DMS53 (cell line): Measurements from ENCODE around the gene FRMD3.
A peak's percentile ranks its signal among the peaks of the same experiment; 100 is the strongest.
"Not testable (repeated sequence)": the region's sequence is repeated elsewhere in the genome, so short reads cannot be mapped to it uniquely, and the experiment has no call there.

Source experiments
- DNase-seq: peaks from one replicate; lab custom pipeline; 2025; lab: John Stamatoyannopoulos, UW

Gene FRMD3

DNA sequence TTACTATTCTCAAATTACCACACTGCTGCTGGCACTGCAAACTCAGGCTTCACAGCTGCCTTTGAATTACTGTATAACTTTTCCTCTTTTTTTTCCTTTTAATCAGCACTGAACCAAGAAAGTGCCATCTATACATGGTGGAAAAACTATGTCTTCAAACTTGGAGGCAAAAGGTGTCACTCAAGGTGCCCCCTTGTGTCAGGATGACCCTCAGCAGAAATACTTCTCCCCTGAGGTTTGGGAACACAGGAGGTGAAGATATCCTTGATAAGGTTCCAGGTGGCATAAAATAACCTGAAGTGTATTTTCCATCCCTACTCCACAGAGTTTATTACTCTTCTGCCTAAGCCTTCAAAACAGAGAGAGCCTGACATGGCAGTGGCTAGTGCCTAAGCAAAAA, 14.5 kb downstream of the FRMD3 start:
- no peak for DNase-seq

DNA sequence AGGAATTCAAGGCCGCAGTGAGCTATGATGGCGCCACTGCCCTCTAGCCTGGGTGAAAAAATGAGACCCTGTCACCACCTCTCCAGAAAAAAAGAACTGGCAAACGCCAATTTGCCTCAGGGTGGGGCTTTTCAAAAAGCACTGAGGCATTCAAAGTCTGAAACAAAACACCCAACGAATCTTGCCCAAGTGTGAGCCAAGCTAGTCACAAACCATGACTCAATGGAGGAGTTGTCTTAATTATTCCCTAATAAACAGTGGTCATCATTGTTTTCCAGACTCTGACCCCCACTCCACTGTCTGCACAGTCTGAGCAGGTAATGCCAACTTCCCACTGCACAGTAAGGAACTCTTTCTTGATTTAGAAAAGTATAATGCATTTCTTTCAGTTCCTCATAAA, 16.8 kb downstream of the FRMD3 start:
- DNase-seq, result no peak

- DNase-seq, result no peak
Measured at GRCh38 chr9:83521011-83521410, 17.2 kb downstream of the FRMD3 start.

DNA sequence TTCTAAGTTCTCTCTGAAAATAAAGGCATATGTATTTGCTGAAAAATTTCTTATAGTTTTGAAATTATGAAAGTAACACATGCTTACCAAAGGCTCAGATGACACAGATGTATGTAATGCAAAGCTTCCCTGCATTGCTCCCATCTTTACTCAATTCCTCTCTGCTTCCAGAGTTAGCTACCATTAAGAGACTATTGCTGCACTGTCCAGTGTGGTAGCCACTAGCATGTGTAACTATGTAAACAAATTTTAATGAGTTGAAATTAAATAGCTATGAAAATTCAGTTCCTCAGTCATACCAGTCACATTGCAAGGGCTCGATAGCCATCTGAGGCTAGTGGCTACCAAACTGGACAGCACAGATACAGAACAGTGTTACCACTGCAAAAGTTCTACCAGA, 17.9 kb downstream of the FRMD3 start:
- no peak for DNase-seq

- DNase-seq, result not testable (repeated sequence)
Measured at GRCh38 chr9:83517980-83518379, 20.2 kb downstream of the FRMD3 start.

DNA sequence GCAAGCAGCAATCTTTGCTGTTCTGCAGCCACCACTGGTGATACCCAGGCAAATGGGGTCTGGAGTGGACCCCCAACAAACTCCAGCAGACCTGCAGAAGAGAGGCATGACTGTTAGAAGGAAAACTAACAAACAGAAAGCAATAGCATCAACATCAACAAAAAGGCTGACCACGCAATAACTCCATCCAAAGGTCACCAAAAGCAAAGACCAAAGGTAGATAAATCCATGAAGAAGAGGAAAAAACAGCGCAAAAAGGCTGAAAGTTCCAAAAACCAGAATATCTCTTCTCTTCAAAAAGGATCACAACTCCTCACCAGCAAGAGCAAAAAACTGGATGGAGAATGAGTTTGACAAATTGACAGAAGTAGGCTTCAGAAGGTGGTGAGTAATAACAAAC, 23.4 kb downstream of the FRMD3 start:
- DNase-seq, result no peak

DNA sequence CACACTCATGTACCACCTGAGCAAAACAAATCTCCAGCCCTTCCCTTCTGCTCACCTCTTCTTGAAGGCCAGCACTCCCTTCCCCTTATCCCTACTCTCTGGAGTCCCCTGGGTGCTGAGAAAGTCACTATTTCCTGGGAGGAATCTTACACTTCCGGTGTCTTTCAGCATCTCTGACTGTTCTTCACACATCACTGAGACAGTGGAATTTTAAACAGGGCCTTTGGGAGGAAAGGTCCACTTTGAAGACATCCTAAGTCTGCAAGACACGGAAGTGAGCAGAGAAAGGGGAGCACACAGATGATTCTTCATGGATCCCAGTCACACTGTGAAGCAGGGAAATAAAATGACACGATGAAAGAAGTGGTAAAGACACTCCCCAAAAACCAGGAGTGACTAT, 25.6 kb downstream of the FRMD3 start:
- no peak for DNase-seq

DNA sequence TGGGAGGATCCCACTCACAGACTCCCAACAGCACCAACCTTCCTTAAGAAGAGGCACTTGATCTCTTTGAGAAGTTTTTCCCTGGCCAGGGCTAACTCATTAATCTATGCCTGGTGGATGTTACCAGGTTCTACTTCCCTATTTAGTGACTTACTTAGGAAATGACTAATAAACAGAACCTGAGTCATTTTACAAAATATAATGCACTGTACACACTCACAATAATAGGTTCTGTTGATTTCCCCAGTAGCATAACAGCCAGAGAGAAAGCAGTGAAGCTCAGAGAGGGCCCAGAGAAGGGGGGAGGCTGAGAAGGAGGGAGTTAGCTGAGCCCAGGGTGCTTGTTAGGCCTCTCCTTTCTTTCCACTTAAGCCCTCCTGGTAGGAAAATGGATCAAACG, 27.1 kb downstream of the FRMD3 start:
- peak; percentile 64 for DNase-seq

DNA sequence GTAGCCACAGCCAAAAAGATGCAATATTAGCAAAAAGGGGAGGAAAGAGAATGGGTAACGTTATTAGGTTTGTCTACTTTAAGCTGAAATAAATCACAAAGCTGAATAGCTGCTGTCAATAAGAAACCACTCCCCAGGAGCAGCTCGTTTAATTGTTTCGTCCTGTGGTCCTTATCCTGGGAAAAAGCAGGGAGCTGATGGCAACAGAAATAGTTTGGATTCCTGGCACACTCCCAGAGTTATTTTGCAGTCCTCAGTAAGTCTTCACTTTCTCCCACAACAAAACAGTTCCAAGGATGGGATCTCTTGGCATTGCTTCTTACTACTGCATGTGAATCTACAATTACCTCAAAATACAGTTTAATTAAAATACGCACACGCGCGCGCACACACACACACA, 28.8 kb downstream of the FRMD3 start:
- DNase-seq, result no peak

- DNase-seq, result peak; percentile 23
Measured at GRCh38 chr9:83508067-83508466, 30.1 kb downstream of the FRMD3 start.

GRCh38 chr9:83505282-83505681, 32.9 kb downstream of the FRMD3 start:
- peak; percentile 91 for DNase-seq

- DNase-seq, result peak; percentile 24
Measured at GRCh38 chr9:83503866-83504265, 34.3 kb downstream of the FRMD3 start.

DNA sequence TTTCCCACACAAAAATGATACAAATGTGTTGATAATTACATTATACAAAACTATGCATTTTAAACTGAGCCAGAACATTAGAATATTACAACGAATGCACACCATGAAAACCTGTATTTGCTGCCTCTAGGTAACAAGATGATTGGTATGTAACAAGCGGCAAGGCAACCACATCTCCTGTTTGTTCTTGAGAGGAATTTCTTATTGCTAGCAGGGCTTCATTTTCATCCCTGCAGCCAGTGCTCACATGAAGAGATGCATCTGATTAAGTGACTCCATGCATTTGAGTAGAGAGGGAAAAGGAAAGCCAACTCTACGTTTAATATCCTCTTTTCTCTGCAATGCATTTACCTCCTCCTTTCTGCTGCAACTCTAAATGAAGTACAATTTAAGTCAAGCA, 36.6 kb downstream of the FRMD3 start:
- no peak for DNase-seq

DNA sequence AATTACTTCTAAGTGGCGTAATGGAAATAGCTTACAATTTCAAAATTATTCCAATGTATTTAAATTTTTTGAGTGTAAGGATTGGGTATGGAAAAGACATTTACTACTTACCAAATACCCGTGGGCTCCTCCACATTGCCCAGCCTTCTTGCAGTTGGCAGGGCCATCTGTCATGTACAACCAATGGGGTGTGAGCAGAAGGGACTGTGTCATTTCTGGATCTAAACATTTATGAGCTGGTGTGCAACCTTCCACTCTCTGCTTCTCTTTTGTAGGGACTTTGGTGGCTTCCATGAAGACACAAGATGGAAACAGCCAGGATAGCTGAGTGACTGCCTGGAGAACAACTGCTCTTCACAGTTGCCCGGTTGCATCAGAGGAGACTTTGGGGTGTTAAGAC, 40.8 kb downstream of the FRMD3 start:
- no peak for DNase-seq

DNA sequence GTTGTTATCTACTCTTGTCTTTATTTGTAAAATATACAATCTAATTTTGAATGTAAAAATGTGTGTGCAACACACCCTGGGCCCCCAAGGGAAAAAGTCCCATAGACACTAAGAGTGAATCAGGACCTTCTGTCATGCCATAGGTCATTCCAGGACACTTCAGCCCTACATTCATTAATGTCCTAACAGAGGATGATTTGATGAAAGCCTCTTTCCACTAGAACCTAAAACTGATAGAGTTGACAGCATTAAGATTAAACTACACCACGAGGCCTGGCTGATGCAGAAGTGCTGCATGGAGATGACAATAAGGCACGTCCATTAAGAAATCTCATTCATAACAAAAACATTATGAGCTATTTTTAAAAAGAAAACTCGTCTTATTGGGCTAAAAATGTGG, 46.2 kb downstream of the FRMD3 start:
- DNase-seq, result no peak

DNA sequence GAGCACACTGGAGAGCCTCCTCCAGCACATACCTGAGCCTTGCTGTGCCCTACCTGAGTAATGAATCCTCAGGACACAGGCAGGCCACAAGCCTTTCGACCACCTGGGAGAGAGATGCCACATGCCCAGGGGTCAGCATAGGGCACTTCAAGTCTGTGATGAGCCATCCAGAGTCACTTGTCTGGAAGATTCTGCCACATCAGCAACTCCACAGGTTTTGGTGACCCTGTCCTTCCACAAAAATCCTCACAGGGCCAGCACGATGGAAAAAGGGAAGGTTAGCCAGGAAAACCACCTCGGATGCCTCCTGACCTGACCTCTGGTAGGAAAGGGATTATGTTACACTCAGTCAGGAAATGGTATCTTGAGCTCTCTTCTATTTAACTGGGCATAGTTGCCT, 46.8 kb downstream of the FRMD3 start:
- DNase-seq, result peak; percentile 1

DNA sequence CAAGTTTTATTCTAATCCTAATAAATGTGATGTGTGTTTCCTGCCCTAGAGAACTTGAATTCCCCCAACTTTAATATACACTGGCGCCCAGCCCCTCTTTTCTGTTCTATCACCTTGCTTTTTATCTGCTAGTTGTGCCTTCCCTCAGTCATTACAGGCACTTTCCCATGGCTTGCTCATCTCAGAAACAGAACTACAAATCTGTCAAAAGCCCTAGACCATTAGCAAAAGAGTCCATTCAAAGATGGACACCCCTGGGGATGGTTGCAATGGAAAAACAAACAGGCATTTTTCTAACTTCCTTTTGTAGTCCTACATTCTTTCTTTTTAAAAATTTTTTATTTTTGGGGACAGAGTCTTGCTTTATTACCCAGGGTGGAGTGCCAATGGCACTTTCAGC, 48.2 kb downstream of the FRMD3 start:
- DNase-seq, result no peak

DNA sequence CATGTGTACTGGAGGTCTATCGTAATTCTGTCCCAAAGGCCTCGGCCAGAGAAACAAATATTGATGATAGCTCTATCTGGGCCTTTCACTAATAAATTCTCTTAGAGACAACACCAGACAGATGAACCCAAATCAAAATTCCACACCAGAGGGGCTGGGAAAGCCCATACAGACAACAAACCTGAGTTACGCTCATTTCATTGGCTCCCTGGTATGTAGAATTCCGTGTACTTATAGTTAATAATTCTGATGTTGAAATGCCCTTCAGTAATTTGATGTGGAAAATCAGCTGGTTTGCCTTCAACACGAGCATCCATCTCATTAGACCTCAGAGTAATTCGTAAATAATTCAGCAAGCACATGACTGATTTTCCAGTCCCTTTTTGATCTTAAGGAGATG, 53.2 kb downstream of the FRMD3 start:
- no peak for DNase-seq

- DNase-seq, result no peak
Measured at GRCh38 chr9:83483223-83483622, 55.0 kb downstream of the FRMD3 start.

GRCh38 chr9:83479765-83480164, 58.4 kb downstream of the FRMD3 start:
- no peak for DNase-seq

- DNase-seq, result no peak
Measured at GRCh38 chr9:83477571-83477970, 60.6 kb downstream of the FRMD3 start.

DNA sequence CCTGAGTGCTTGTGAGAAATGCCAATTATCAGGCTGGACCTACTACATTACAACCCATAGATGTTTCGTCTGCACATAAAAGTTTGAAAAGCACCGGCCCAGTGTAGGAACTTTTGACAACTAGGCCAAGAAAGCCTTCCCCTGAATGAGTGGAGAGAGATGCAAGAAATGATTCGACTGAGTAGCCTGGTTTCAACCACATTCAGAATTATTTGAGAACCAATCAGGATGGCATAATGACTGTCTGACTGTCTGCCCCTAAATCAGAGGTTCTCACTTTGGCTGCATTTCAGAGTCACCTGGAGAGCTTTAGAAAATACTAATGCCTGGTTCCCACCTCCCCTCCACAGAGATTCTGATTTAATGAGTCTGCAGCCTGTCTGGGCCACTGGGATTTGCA, 61.1 kb downstream of the FRMD3 start:
- no peak for DNase-seq

DNA sequence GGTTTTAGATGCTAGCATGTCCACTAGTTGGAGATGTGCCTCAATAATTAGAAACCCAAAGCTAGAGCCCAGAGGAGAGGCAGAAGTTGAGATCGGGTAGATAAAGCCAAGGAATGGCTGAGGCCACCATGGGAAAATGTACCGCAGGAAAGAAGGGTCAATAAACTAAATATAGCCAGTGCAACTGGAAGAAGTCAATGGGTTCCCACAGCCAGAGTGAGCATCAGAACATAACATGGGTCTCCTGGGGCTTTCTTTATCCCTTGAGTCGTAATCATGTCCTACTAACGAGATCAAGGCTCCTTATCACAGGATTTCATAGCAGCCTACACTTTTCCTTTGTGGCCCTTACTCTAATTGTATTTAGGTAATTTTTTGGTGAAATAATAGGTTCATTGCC, 61.7 kb downstream of the FRMD3 start:
- DNase-seq, result no peak

- no peak for DNase-seq
Measured at GRCh38 chr9:83475741-83476140, 62.5 kb downstream of the FRMD3 start.

DNA sequence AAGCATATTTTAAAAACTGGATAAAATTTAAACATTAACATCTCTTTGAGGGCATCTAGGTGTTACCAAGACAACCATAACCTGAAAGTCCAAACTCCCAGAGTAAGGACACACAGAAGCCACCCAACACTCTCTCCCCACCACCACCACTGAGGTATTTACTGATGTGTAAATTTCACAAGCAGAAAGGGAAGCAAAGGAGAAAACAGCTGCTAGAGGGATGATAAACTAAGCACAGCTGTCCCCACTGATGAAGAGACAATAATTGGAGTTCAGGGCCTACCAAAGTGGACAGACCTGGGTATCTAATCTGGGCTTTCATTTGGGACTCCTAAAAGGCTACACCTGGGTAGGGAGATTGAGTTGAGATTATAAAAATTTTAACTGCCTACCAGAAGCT, 63.6 kb downstream of the FRMD3 start:
- peak; percentile 36 for DNase-seq
